GM23248 (cell line): ENCODE data around the gene PLXNB1. TPM values are rescaled to one million over a fixed set of nuclear protein-coding genes. Genes with fewer than 3 reads are reported as not detected.

ENCODE experiments used
- DNase-seq: peaks from one replicate; pipeline ENCODE4 v3.0.0-alpha.2; 2015
- H2AFZ ChIP-seq: fragments of 200-600 bp; sonication (generic); 2 replicates; pipeline ENCODE4 v1.6.1; 2016; ENCODE audit warnings: antibody characterized with exemption
- H3F3A ChIP-seq: fragments of 200-600 bp; sonication (generic); 2 replicates; pipeline ENCODE4 v1.6.1; 2016; ENCODE audit warnings: mild to moderate bottlenecking, antibody characterized with exemption, mixed run types; ENCODE audit not compliant: insufficient read depth
- H3K27ac ChIP-seq: fragments of 200-600 bp; sonication (generic); 2 replicates; pipeline ENCODE4 v1.5.1; 2016; ENCODE audit warnings: mild to moderate bottlenecking
- H3K27me3 ChIP-seq: fragments of 200-600 bp; sonication (generic); replicated peaks from 2 replicates; pipeline ENCODE4 v1.6.1; 2016; ENCODE audit warnings: mild to moderate bottlenecking; ENCODE audit not compliant: insufficient read depth
- H3K36me3 ChIP-seq: fragments of 200-600 bp; sonication (generic); 2 replicates; pipeline ENCODE4 v1.6.1; 2016; ENCODE audit warnings: low read depth, mild to moderate bottlenecking
- H3K4me1 ChIP-seq: fragments of 200-600 bp; sonication (generic); 2 replicates; pipeline ENCODE4 v1.6.1; 2016; ENCODE audit warnings: mild to moderate bottlenecking; ENCODE audit not compliant: insufficient read depth
- H3K4me2 ChIP-seq: fragments of 200-600 bp; sonication (generic); one replicate; pipeline ENCODE4 v1.6.1; 2016; ENCODE audit warnings: mild to moderate bottlenecking; ENCODE audit not compliant: unreplicated experiment
- H3K4me3 ChIP-seq: fragments of 200-600 bp; sonication (generic); 2 replicates; pipeline ENCODE4 v1.5.1; 2016; ENCODE audit warnings: mild to moderate bottlenecking
- H3K79me2 ChIP-seq: fragments of 200-600 bp; sonication (generic); 2 replicates; pipeline ENCODE4 v1.6.1; 2016; ENCODE audit warnings: mild to moderate bottlenecking; ENCODE audit not compliant: insufficient read depth
- H3K9ac ChIP-seq: fragments of 200-600 bp; sonication (generic); 2 replicates; pipeline ENCODE4 v1.6.1; 2016; ENCODE audit warnings: mild to moderate bottlenecking
- H3K9me2 ChIP-seq: fragments of 200-600 bp; sonication (generic); 2 replicates; pipeline ENCODE4 v1.6.1; 2016; ENCODE audit warnings: mixed run types, mild to moderate bottlenecking, moderate library complexity; ENCODE audit not compliant: insufficient read depth
- H3K9me3 ChIP-seq: fragments of 200-600 bp; sonication (generic); one replicate; pipeline ENCODE4 v1.6.1; 2017; ENCODE audit warnings: low read depth
- H4K20me1 ChIP-seq: fragments of 200-600 bp; sonication (generic); 2 replicates; pipeline ENCODE4 v1.6.0; 2016; ENCODE audit not compliant: insufficient read depth
- EZH2 ChIP-seq: fragments of 200-600 bp; sonication (generic); IDR thresholded peaks from 2 replicates; pipeline ENCODE4 v1.6.1; 2018; ENCODE audit warnings: antibody characterized with exemption, mild to moderate bottlenecking; ENCODE audit not compliant: insufficient read depth, poor library complexity, severe bottlenecking
- EZH2phosphoT487 ChIP-seq: fragments of 200-600 bp; sonication (generic); IDR thresholded peaks from 2 replicates; pipeline ENCODE4 v1.6.1; 2018; ENCODE audit warnings: antibody characterized with exemption, moderate library complexity, mild to moderate bottlenecking, low read depth; ENCODE audit not compliant: insufficient read depth
- WGBS, 2 experiments: methylation state at CpG; one replicate each; pipeline ENCODE4 v1.1.6; 2015 to 2017; ENCODE audit warnings: low lambda C conversion rate in 2 of 2, low coverage in 1 of 2; ENCODE audit errors: missing lambda C conversion rate in 2 of 2; 5-methylcytosine and 5-hydroxymethylcytosine counted together
- in situ Hi-C: fragments of 300-500 bp; cut with MboI; formaldehyde crosslinking; loops from 2 replicates; pipeline ENCODE4 v1.15.0; 2020
- polyA plus RNA-seq: library from polyadenylated mRNA; unstranded; fragments of >200 nt; fragmentation: Nextera tagmentation; extraction: Ambion mirVana; gene quantifications from 2 replicates; pipeline ENCODE4 v1.2.1, GENCODE V29; 2016
- total RNA-seq: library from RNA; depleted of rRNA; stranded (reverse); fragments of >200 nt; shearing (Covaris generic); gene quantifications from 2 replicates; pipeline ENCODE4 v1.2.3, GENCODE V29; 2014; rRNA removed

The PLXNB1 gene
- total RNA-seq (5.5 and 8.0 TPM in 2 replicates), polyA plus RNA-seq (3.3 and 4.9 TPM in 2 replicates)

- Histone ChIP-seq H3F3A (0 out of 2 replicates have a peak, but pooled peaks cover 6% of the 10 kb centered on the region), H3K4me2 (peak within 1 kb of the TSS; percentile 69), H3K36me3 (no peaks in the 10 kb centered on the region), H3K27me3 (no peaks in the 10 kb centered on the region), H3K9ac (peak within 1 kb of the TSS; percentile 79), H3K4me3 (peak within 1 kb of the TSS; percentile 81), H3K9me2 (no peaks in the 10 kb centered on the region), H2AFZ (peak within 1 kb of the TSS; percentile 82), H3K79me2 (no peaks in the 10 kb centered on the region), H3K27ac (no peak within 1 kb of the TSS), H4K20me1 (no peaks in the 10 kb centered on the region), H3K4me1 (peaks cover 21% of the 10 kb centered on the region), H3K9me3 (no peaks in the 10 kb centered on the region)
- DNase-seq, result peak; percentile 55
- TF ChIP-seq EZH2phosphoT487 (no peak), EZH2 (no peak)
- in situ Hi-C loops, result loop anchor here (10.0 kb wide), 1 partner anchor 155 kb away; no protein-coding TSS in a partner anchor
- WGBS, 2 experiments, result 19 to 33% methylated on average over 10 to 15 of the region's 15 CpGs
These were observed at the start of gene PLXNB1 for GRCh38 chr3:48429960-48430707. PLXNB1 (minus strand) TSS chr3:48430086; CDS start chr3:48424611, 5,475 bp downstream.

- in situ Hi-C loops, result no loop called here
- Histone ChIP-seq H3F3A (peaks cover 1% of the 10 kb centered on the region; the same call in 1 of the 2 replicates), H3K79me2 (no peaks in the 10 kb centered on the region), H3K27ac (no peak overlapping the region), H2AFZ (no peak overlapping the region), H3K4me1 (no peaks in the 10 kb centered on the region), H4K20me1 (no peaks in the 10 kb centered on the region), H3K9ac (no peak overlapping the region), H3K27me3 (no peaks in the 10 kb centered on the region), H3K9me3 (no peaks in the 10 kb centered on the region), H3K4me3 (no peak overlapping the region), H3K4me2 (no peak overlapping the region), H3K9me2 (no peaks in the 10 kb centered on the region), H3K36me3 (no peaks in the 10 kb centered on the region)
- WGBS, 2 experiments, result 81 to 88% methylated on average over 18 to 19 of the region's 19 CpGs
- DNase-seq, result no peak
- TF ChIP-seq EZH2phosphoT487, result no peak
These were observed 49.0 kb upstream of the PLXNB1 start for GRCh38 chr3:48478626-48479555.

GRCh38 chr3:48477959-48478520 lies 48.2 kb upstream of the PLXNB1 start:
- H3K4me1 ChIP-seq, result peaks cover 3% of the 10 kb centered on the region; the same call in 1 of the 2 replicates
- TF ChIP-seq EZH2 (no peak), EZH2phosphoT487 (no peak)
- H3K27me3 ChIP-seq, result no peaks in the 10 kb centered on the region
- no peak overlapping the region for H3K9ac ChIP-seq
- H3K27ac ChIP-seq, result no peak overlapping the region
- in situ Hi-C loops, result no loop called here
- no peak overlapping the region for H3K4me2 ChIP-seq
- H2AFZ ChIP-seq, result no peak overlapping the region
- no peak for DNase-seq
- H3K9me2 ChIP-seq, result no peaks in the 10 kb centered on the region
- H3K9me3 ChIP-seq, result no peaks in the 10 kb centered on the region
- no peaks in the 10 kb centered on the region for H3K36me3 ChIP-seq
- no peaks in the 10 kb centered on the region for H3K79me2 ChIP-seq
- H3K4me3 ChIP-seq, result no peak overlapping the region
- H3F3A ChIP-seq, result peaks cover 8% of the 10 kb centered on the region; the same call in 1 of the 2 replicates
- no peaks in the 10 kb centered on the region for H4K20me1 ChIP-seq
- WGBS, 2 experiments, result 78 to 80% methylated on average over 9 of the region's 9 CpGs
